Measurements from ENCODE around the gene ARTN.

The ARTN gene

GRCh38 chr1:43981135-43981491 lies 47.5 kb downstream of the ARTN start:
- in situ Hi-C loops (cut with HindIII; ENCODE audit: low sequenced_read_pairs): no loop called here

GRCh38 chr1:43981636-43982035 lies 48.0 kb downstream of the ARTN start:
- in situ Hi-C loops (cut with HindIII; ENCODE audit: low sequenced_read_pairs): no loop called here

GRCh38 chr1:43982241-43982640 lies 48.6 kb downstream of the ARTN start:
- in situ Hi-C loops (cut with HindIII; ENCODE audit: low sequenced_read_pairs): no loop called here

- in situ Hi-C loops (cut with HindIII; ENCODE audit: low sequenced_read_pairs): no loop called here
Measured at GRCh38 chr1:43982808-43983207, 49.2 kb downstream of the ARTN start.

GRCh38 chr1:43983253-43983899 lies 49.8 kb downstream of the ARTN start:
- in situ Hi-C loops (cut with HindIII; ENCODE audit: low sequenced_read_pairs): no loop called here

GRCh38 chr1:43984855-43985254 lies 51.3 kb downstream of the ARTN start:
- in situ Hi-C loops (cut with HindIII; ENCODE audit: low sequenced_read_pairs): no loop called here

- in situ Hi-C loops (cut with HindIII; ENCODE audit: low sequenced_read_pairs): no loop called here
Measured at GRCh38 chr1:43985984-43986595, 52.5 kb downstream of the ARTN start.

GRCh38 chr1:43986712-43987111 lies 53.1 kb downstream of the ARTN start:
- in situ Hi-C loops (cut with HindIII; ENCODE audit: low sequenced_read_pairs): no loop called here
